GM20000 (cell line): ENCODE results near the gene TLX1.

Experiments
- DNase-seq: peaks from one replicate; pipeline ENCODE4 v3.0.0; 2012; ENCODE audit warnings: low spot score
- CTCF ChIP-seq: IDR thresholded peaks from 2 replicates; pipeline ENCODE4 v1.5.1; 2012; ENCODE audit warnings: mild to moderate bottlenecking, control low read depth; ENCODE audit errors: extremely low read depth, missing control alignments

The TLX1 gene

GRCh38 chr10:101140950-101141615 lies 10.0 kb downstream of the TLX1 start:
- DNase-seq, result no peak
- TF ChIP-seq CTCF, result no peak

GRCh38 chr10:101141616-101142532 lies 10.8 kb downstream of the TLX1 start:
- peak; percentile 88 for TF ChIP-seq CTCF
- peak; percentile 90 for DNase-seq

- no peak for DNase-seq
- no peak for TF ChIP-seq CTCF
These were observed 11.6 kb downstream of the TLX1 start for GRCh38 chr10:101142533-101143344.

GRCh38 chr10:101143345-101143630 lies 12.2 kb downstream of the TLX1 start:
- no peak for TF ChIP-seq CTCF
- DNase-seq, result no peak

- DNase-seq, result no peak
- TF ChIP-seq CTCF, result no peak
These were observed 13.0 kb downstream of the TLX1 start for GRCh38 chr10:101144053-101144452.

- TF ChIP-seq CTCF, result no peak
- no peak for DNase-seq
These were observed 14.0 kb downstream of the TLX1 start for GRCh38 chr10:101145145-101145544.
